Ovary (tissue), 3 donors: ENCODE results near the gene TTLL3.

Experiments used
- EP300 ChIP-seq: sonication (generic); formaldehyde crosslinking; IDR thresholded peaks from one replicate; pipeline ENCODE4 v1.6.1; 2017; ENCODE audit warnings: antibody characterized with exemption
- POLR2A ChIP-seq: fragments of 450-650 bp; IDR thresholded peaks from one replicate; pipeline ENCODE4 v1.6.1; 2017; ENCODE audit warnings: antibody characterized with exemption, mild to moderate bottlenecking, moderate library complexity
- TF ChIP-seq, protein P1 (sequence below), 3 donors: fragments of 450-650 bp in 2 of 3; fragments of 200-600 bp in 1 of 3; IDR thresholded peaks; one replicate each; pipeline versions ENCODE4 v1.5.1 to v1.8.0; 2016 to 2022; ENCODE audit warnings: antibody characterized with exemption in 3 of 3, mild to moderate bottlenecking in 1 of 3
- donor health status: DM: no; HTN: no; CAD: no.

GRCh38 chr3:9760779-9761505 lies 49.1 kb upstream of the TTLL3 start:
- TF ChIP-seq, protein P1, sequence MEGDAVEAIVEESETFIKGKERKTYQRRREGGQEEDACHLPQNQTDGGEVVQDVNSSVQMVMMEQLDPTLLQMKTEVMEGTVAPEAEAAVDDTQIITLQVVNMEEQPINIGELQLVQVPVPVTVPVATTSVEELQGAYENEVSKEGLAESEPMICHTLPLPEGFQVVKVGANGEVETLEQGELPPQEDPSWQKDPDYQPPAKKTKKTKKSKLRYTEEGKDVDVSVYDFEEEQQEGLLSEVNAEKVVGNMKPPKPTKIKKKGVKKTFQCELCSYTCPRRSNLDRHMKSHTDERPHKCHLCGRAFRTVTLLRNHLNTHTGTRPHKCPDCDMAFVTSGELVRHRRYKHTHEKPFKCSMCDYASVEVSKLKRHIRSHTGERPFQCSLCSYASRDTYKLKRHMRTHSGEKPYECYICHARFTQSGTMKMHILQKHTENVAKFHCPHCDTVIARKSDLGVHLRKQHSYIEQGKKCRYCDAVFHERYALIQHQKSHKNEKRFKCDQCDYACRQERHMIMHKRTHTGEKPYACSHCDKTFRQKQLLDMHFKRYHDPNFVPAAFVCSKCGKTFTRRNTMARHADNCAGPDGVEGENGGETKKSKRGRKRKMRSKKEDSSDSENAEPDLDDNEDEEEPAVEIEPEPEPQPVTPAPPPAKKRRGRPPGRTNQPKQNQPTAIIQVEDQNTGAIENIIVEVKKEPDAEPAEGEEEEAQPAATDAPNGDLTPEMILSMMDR (IDR thresholded peaks at IDR 0.05): no peak
- TF ChIP-seq POLR2A (no peak), EP300 (no peak)
